ENCODE results near the gene TPD52L1.

Gene TPD52L1

GRCh38 chr6:125293587-125293986, 140.0 kb downstream of the TPD52L1 start:
- TF ChIP-seq GATA2 (IDR thresholded peaks at IDR 0.05; ENCODE audit: low read depth, low read length) (peak; percentile 53; the same call in 1 of the 2 replicates), GATA3 (IDR thresholded peaks at IDR 0.05; ENCODE audit: low read depth, low read length) (no peak)

- TF ChIP-seq GATA3 (IDR thresholded peaks at IDR 0.05; ENCODE audit: low read depth, low read length) (no peak), GATA2 (IDR thresholded peaks at IDR 0.05; ENCODE audit: low read depth, low read length) (no peak)
These were observed 140.5 kb downstream of the TPD52L1 start for GRCh38 chr6:125294036-125294435.

- TF ChIP-seq GATA2 (IDR thresholded peaks at IDR 0.05; ENCODE audit: low read depth, low read length) (no peak), GATA3 (IDR thresholded peaks at IDR 0.05; ENCODE audit: low read depth, low read length) (no peak)
These were observed 141.4 kb downstream of the TPD52L1 start for GRCh38 chr6:125294925-125295324.

- no peak for TF ChIP-seq GATA2 (IDR thresholded peaks at IDR 0.05; ENCODE audit: low read depth, low read length)
- TF ChIP-seq GATA3 (IDR thresholded peaks at IDR 0.05; ENCODE audit: low read depth, low read length): no peak
These were observed 142.9 kb downstream of the TPD52L1 start for GRCh38 chr6:125296471-125296870.

- TF ChIP-seq GATA2 (IDR thresholded peaks at IDR 0.05; ENCODE audit: low read depth, low read length): no peak
These were observed 145.7 kb downstream of the TPD52L1 start for GRCh38 chr6:125299257-125299656.

GRCh38 chr6:125300992-125301434, 147.4 kb downstream of the TPD52L1 start:
- TF ChIP-seq GATA2 (IDR thresholded peaks at IDR 0.05; ENCODE audit: low read depth, low read length) (no peak), GATA3 (IDR thresholded peaks at IDR 0.05; ENCODE audit: low read depth, low read length) (no peak)

- TF ChIP-seq GATA2 (IDR thresholded peaks at IDR 0.05; ENCODE audit: low read depth, low read length) (no peak), GATA3 (IDR thresholded peaks at IDR 0.05; ENCODE audit: low read depth, low read length) (no peak)
These were observed 148.1 kb downstream of the TPD52L1 start, which contains the start of gene HDDC2 for GRCh38 chr6:125301435-125302391. Gene HDDC2, minus strand, starts transcription at chr6:125301967. Its CDS starts 35 bp downstream, at chr6:125301932.

- TF ChIP-seq GATA3 (IDR thresholded peaks at IDR 0.05; ENCODE audit: low read depth, low read length) (no peak), GATA2 (IDR thresholded peaks at IDR 0.05; ENCODE audit: low read depth, low read length) (no peak)
These were observed 149.4 kb downstream of the TPD52L1 start for GRCh38 chr6:125302840-125303511.

GRCh38 chr6:125303512-125303854, 149.9 kb downstream of the TPD52L1 start:
- TF ChIP-seq GATA3 (IDR thresholded peaks at IDR 0.05; ENCODE audit: low read depth, low read length): no peak
- no peak for TF ChIP-seq GATA2 (IDR thresholded peaks at IDR 0.05; ENCODE audit: low read depth, low read length)

GRCh38 chr6:125304970-125305660, 151.5 kb downstream of the TPD52L1 start:
- TF ChIP-seq GATA3 (IDR thresholded peaks at IDR 0.05; ENCODE audit: low read depth, low read length) (no peak), GATA2 (IDR thresholded peaks at IDR 0.05; ENCODE audit: low read depth, low read length) (no peak)

- no peak for TF ChIP-seq GATA3 (IDR thresholded peaks at IDR 0.05; ENCODE audit: low read depth, low read length)
- TF ChIP-seq GATA2 (IDR thresholded peaks at IDR 0.05; ENCODE audit: low read depth, low read length): no peak
These were observed 153.2 kb downstream of the TPD52L1 start for GRCh38 chr6:125306756-125307149.

- TF ChIP-seq GATA2 (IDR thresholded peaks at IDR 0.05; ENCODE audit: low read depth, low read length) (no peak), GATA3 (IDR thresholded peaks at IDR 0.05; ENCODE audit: low read depth, low read length) (no peak)
These were observed 153.7 kb downstream of the TPD52L1 start for GRCh38 chr6:125307150-125307838.

GRCh38 chr6:125307964-125308615, 154.5 kb downstream of the TPD52L1 start:
- TF ChIP-seq GATA2 (IDR thresholded peaks at IDR 0.05; ENCODE audit: low read depth, low read length): no peak
- no peak for TF ChIP-seq GATA3 (IDR thresholded peaks at IDR 0.05; ENCODE audit: low read depth, low read length)

Measured in SH-SY5Y (cell line).